ENCODE data around the gene RASGRF1.
"Not testable (repeated sequence)": the region's sequence is repeated elsewhere in the genome, so short reads cannot be mapped to it uniquely, and the experiment has no call there.

RASGRF1 gene

GRCh38 chr15:78932258-78932808 lies 158.2 kb downstream of the RASGRF1 start:
- no peak for TF ChIP-seq MAX (IDR thresholded peaks at IDR 0.05; ENCODE audit: low read depth, low read length)
- no peak for TF ChIP-seq MYC (IDR thresholded peaks at IDR 0.05; ENCODE audit: low read depth, low read length)
- no peak for TF ChIP-seq POLR2A (IDR thresholded peaks at IDR 0.05; ENCODE audit: extremely low read depth, insufficient read length)
- no peak for TF ChIP-seq CTCF (IDR thresholded peaks at IDR 0.05; ENCODE audit: low read depth, low read length)
- no peak for DNase-seq (ENCODE audit: low read depth)
- H3K4me3 ChIP-seq (ENCODE audit: low read depth, low read length) = no peak overlapping the region

GRCh38 chr15:78931439-78932257 lies 158.9 kb downstream of the RASGRF1 start:
- no peak overlapping the region for H3K4me3 ChIP-seq (ENCODE audit: low read depth, low read length)
- TF ChIP-seq MAX (IDR thresholded peaks at IDR 0.05; ENCODE audit: low read depth, low read length) (no peak), MYC (IDR thresholded peaks at IDR 0.05; ENCODE audit: low read depth, low read length) (no peak)
- DNase-seq (ENCODE audit: low read depth) = no peak

GRCh38 chr15:78930577-78931388 lies 159.8 kb downstream of the RASGRF1 start:
- no peak overlapping the region for H3K4me3 ChIP-seq (ENCODE audit: low read depth, low read length)
- TF ChIP-seq POLR2A (IDR thresholded peaks at IDR 0.05; ENCODE audit: extremely low read depth, insufficient read length) (no peak), CTCF (IDR thresholded peaks at IDR 0.05; ENCODE audit: low read depth, low read length) (no peak), MAX (IDR thresholded peaks at IDR 0.05; ENCODE audit: low read depth, low read length) (no peak), MYC (IDR thresholded peaks at IDR 0.05; ENCODE audit: low read depth, low read length) (no peak)

GRCh38 chr15:78929536-78930264 lies 160.9 kb downstream of the RASGRF1 start:
- DNase-seq (ENCODE audit: low read depth) = no peak
- H3K4me3 ChIP-seq (ENCODE audit: low read depth, low read length) = no peak overlapping the region
- TF ChIP-seq CTCF (IDR thresholded peaks at IDR 0.05; ENCODE audit: low read depth, low read length) = no peak
- TF ChIP-seq MAX (IDR thresholded peaks at IDR 0.05; ENCODE audit: low read depth, low read length) = no peak
- TF ChIP-seq POLR2A (IDR thresholded peaks at IDR 0.05; ENCODE audit: extremely low read depth, insufficient read length) = no peak
- TF ChIP-seq MYC (IDR thresholded peaks at IDR 0.05; ENCODE audit: low read depth, low read length) = no peak

More at GRCh38 chr15:78930577-78931388, 159.8 kb downstream of the RASGRF1 start:
- DNase-seq (ENCODE audit: low read depth) = no peak

- no peak for TF ChIP-seq MAX (IDR thresholded peaks at IDR 0.05; ENCODE audit: low read depth, low read length)
- TF ChIP-seq MYC (IDR thresholded peaks at IDR 0.05; ENCODE audit: low read depth, low read length) = no peak
- no peak for TF ChIP-seq POLR2A (IDR thresholded peaks at IDR 0.05; ENCODE audit: extremely low read depth, insufficient read length)
- no peak for TF ChIP-seq CTCF (IDR thresholded peaks at IDR 0.05; ENCODE audit: low read depth, low read length)
- H3K4me3 ChIP-seq (ENCODE audit: low read depth, low read length) = no peak overlapping the region
- no peak for DNase-seq (ENCODE audit: low read depth)
Measured at GRCh38 chr15:78928616-78929093, 161.9 kb downstream of the RASGRF1 start.

GRCh38 chr15:78928176-78928575 lies 162.4 kb downstream of the RASGRF1 start:
- not testable (repeated sequence) for H3K4me3 ChIP-seq (ENCODE audit: low read depth, low read length); DNase-seq (ENCODE audit: low read depth)

Measured in NB4 (cell line).